Measurements from ENCODE around the gene LCN12. TPM values are rescaled to one million over a fixed set of nuclear protein-coding genes. Genes with fewer than 3 reads are reported as not detected.

LCN12 gene
- total and polyA plus RNA-seq, 4 donors: 0.71 to 3.3 (median 1.6) TPM; not detected in 1

DNA sequence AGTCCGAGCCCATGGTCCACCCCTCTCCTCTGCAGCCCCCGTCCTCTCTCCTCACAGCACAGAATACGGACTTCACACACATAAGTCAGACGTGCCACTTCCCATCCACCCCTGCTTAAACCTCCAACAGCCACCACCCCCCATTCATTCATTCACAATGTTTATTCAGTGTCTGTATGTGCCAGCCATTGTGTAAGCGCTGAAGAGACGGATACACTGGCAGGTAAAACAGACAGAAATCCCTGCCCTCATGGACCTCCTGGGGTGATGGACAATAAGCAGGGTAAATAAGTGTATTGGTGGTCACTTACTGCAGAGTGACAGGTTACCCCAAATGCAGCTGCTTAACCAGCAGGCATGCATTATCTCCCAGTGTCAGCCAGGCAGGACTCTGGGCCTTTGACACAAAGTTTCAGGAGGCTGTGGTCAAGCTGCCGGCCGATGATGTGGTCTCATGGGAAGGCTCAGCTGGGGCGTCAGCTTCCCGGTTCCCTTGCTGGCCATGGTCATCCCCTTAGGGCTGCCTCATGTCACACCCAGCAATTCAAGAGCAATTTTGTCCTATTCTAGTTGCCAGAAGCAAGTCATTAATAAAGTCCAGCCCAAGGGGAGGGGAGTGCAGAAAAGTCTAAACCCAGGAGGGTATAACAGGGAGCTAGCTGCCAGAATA, 38.3 kb downstream of the LCN12 start:
- 87 to 92% methylated on average over 10 of the region's 10 CpGs for WGBS, 2 donors
- Histone ChIP-seq H3K27ac (ENCODE audit: low read depth in 1 of 2, low read length in 2 of 2) (no peak overlapping the region), H3K36me3 (ENCODE audit: control insufficient read depth in 1 of 2, insufficient read depth in 2 of 2, low read length in 1 of 2) (no peaks in the 10 kb centered on the region), H3K9me3 (ENCODE audit: control insufficient read depth, low read length) (no peaks in the 10 kb centered on the region), H3K4me1 (ENCODE audit: control insufficient read depth in 1 of 2, insufficient read depth in 2 of 2, low read length in 2 of 2) (peaks cover 0 to 4% of the 10 kb centered on the region in 2 donors), H3K27me3 (ENCODE audit: control insufficient read depth in 1 of 2, insufficient read depth in 2 of 2, low read length in 1 of 2) (no peaks in the 10 kb centered on the region), H3K4me3 (ENCODE audit: low read length in 2 of 2) (no peak overlapping the region)
- DNase-seq: no peak
- ATAC-seq (ENCODE audit: low FRiP score): no peak
- intact Hi-C loops (cut with DNase I): loop anchor here (5.0 to 10.0 kb wide), 2 partner anchors 43 to 146 kb away; partner anchors contain the start of genes AJM1 (in 1 of the 2), C8G (in 1 of the 2) and PHPT1 (in 1 of the 2)

DNA sequence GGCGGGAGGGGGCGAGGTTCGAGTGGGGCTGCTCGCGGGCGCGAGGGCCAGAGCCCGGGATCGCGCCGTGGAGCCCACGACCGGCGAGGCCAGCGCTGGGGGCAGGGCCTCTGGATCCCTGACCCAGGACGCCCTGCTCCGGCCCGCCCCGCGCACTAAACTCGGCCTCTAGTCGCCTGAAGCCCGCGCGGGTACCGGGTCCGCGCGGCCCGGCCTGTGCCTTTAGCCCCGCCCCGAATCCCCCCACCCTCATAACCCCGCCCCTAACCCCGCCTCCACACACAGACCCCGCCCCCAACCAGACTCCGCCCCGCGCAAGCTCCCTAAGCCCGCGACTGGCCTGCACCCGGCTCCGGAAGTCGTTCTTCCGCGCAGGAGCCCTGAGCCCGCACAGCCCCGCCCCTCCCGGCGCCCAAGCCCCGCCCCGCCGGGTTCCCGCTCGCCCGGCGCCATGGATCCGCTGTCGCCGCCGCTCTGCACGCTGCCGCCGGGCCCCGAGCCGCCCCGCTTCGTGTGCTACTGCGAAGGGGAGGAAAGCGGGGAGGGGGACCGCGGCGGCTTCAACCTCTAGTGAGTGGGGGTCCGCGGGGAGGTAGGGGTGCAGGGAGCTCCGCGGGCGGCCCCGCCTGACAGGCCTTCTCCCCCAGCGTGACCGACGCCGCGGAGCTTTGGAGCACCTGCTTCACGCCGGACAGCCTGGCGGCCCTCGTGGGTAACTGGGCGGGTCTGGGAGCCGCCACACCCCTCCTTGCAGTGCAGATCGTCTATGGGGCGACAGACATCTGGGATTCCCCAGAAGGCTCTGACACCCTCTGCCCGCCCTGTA, 40.1 kb downstream of the LCN12 start, which contains the start of gene PAXX:
Gene PAXX (plus strand): TSS at position 430 of the 826 bp plus-strand sequence. CDS start 22 bp downstream, at position 452.
- Histone ChIP-seq H3K27ac (ENCODE audit: low read depth in 1 of 2, low read length in 2 of 2) (no peak within 1 kb of the TSS), H3K36me3 (ENCODE audit: control insufficient read depth in 1 of 2, insufficient read depth in 2 of 2, low read length in 1 of 2) (no peaks in the 10 kb centered on the region), H3K9me3 (ENCODE audit: control insufficient read depth, low read length) (no peaks in the 10 kb centered on the region), H3K27me3 (ENCODE audit: control insufficient read depth in 1 of 2, insufficient read depth in 2 of 2, low read length in 1 of 2) (no peaks in the 10 kb centered on the region), H3K4me3 (ENCODE audit: low read length in 2 of 2) (peak within 1 kb of the TSS; percentile 65 to 85), H3K4me1 (ENCODE audit: control insufficient read depth in 1 of 2, insufficient read depth in 2 of 2, low read length in 2 of 2) (peaks cover 0 to 4% of the 10 kb centered on the region in 2 donors)
- WGBS, 2 donors: 0 to 2% methylated on average over 54 to 92 of the region's 92 CpGs
- ATAC-seq (ENCODE audit: low FRiP score): peak; percentile 94
- peak; percentile 96 to 98 for DNase-seq
- intact Hi-C loops (cut with DNase I): loop anchor here (5.0 to 10.0 kb wide), 2 partner anchors 45 to 147 kb away; partner anchors contain the start of genes AJM1 (in 1 of the 2), C8G (in 1 of the 2) and PHPT1 (in 1 of the 2)

DNA sequence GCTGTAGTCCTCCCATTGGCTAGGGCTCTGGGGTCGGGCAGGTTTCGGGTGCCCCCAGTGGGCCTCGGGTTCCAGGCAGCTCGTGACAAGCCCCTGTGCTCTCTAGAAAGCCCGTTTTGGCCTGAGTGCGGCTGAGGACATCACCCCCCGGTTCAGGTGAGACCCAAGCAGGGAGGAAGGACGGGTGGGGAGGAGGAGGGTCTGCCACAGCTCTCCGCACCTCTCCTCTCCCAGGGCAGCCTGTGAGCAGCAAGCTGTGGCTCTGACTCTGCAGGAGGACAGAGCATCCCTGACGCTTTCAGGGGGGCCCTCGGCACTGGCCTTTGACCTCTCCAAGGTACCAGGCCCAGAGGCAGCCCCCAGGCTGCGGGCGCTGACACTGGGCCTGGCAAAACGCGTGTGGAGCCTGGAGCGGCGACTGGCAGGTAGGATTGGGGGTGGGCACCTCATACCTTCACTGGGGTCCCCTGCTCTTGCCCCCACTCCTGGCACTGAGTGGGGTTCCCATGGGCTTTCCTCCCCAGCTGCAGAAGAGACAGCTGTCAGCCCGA, 40.8 kb downstream of the LCN12 start:
- DNase-seq (no peak), ATAC-seq (ENCODE audit: low FRiP score) (no peak)
- H3K27me3 ChIP-seq (ENCODE audit: control insufficient read depth in 1 of 2, insufficient read depth in 2 of 2, low read length in 1 of 2): no peaks in the 10 kb centered on the region
- H3K4me3 ChIP-seq (ENCODE audit: low read length in 2 of 2): peak overlapping the region; percentile 65 to 85
- 38 to 45% methylated on average over 18 of the region's 18 CpGs for WGBS, 2 donors
- H3K4me1 ChIP-seq (ENCODE audit: control insufficient read depth in 1 of 2, insufficient read depth in 2 of 2, low read length in 2 of 2): peaks cover 0 to 4% of the 10 kb centered on the region in 2 donors
- no peaks in the 10 kb centered on the region for H3K36me3 ChIP-seq (ENCODE audit: control insufficient read depth in 1 of 2, insufficient read depth in 2 of 2, low read length in 1 of 2)
- no peak overlapping the region for H3K27ac ChIP-seq (ENCODE audit: low read depth in 1 of 2, low read length in 2 of 2)
- intact Hi-C loops (cut with DNase I): loop anchor here (5.0 to 10.0 kb wide), 2 partner anchors 46 to 148 kb away; partner anchors contain the start of genes AJM1 (in 1 of the 2), C8G (in 1 of the 2) and PHPT1 (in 1 of the 2)
- no peaks in the 10 kb centered on the region for H3K9me3 ChIP-seq (ENCODE audit: control insufficient read depth, low read length)

DNA sequence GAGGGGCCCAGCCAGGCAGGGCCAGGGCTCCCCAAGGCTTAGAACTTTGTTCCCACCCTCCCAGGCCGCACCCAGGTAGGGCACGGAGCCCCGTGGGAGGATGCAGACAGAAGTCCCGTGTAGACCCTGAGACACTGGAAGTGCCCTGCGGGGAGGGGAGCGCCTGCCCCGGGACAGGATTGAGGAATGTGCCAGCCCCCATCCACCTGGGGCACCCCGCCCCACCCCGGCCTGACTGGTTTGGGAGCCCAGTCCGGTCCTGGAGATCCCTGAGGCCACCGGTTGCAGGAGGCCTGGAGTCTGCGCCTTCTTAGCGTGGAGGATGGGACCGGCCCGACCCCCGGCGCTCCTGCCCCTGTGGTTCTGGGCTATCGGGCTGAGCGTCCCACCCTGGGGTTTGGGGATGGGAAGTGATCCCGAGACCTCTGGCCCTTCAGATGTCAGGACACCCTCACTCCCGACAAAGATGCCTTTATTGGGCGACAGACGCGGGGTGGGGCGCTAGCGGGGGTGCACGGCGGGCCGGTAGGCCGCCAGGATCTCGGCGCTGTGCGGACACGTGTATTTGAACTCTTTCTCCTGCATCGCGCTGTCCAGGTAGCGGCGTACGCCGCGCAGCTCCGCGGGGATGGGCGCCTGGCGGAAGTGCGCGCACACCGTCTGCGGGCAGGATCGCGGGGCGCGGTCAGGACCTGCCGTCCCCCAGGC, 42.3 kb downstream of the LCN12 start:
- intact Hi-C loops (cut with DNase I): loop anchor here (5.0 to 10.0 kb wide), 2 partner anchors 47 to 150 kb away; partner anchors contain the start of genes AJM1 (in 1 of the 2), C8G (in 1 of the 2) and PHPT1 (in 1 of the 2)
- Histone ChIP-seq H3K9me3 (ENCODE audit: control insufficient read depth, low read length) (no peaks in the 10 kb centered on the region), H3K36me3 (ENCODE audit: control insufficient read depth in 1 of 2, insufficient read depth in 2 of 2, low read length in 1 of 2) (no peaks in the 10 kb centered on the region), H3K27ac (ENCODE audit: low read depth in 1 of 2, low read length in 2 of 2) (no peak overlapping the region), H3K27me3 (ENCODE audit: control insufficient read depth in 1 of 2, insufficient read depth in 2 of 2, low read length in 1 of 2) (no peaks in the 10 kb centered on the region), H3K4me1 (ENCODE audit: control insufficient read depth in 1 of 2, insufficient read depth in 2 of 2, low read length in 2 of 2) (peaks cover 0 to 4% of the 10 kb centered on the region in 2 donors), H3K4me3 (ENCODE audit: low read length in 2 of 2) (no peak overlapping the region)
- DNase-seq: no peak
- ATAC-seq (ENCODE audit: low FRiP score): no peak
- 83 to 85% methylated on average over 50 to 54 of the region's 54 CpGs for WGBS, 2 donors

DNA sequence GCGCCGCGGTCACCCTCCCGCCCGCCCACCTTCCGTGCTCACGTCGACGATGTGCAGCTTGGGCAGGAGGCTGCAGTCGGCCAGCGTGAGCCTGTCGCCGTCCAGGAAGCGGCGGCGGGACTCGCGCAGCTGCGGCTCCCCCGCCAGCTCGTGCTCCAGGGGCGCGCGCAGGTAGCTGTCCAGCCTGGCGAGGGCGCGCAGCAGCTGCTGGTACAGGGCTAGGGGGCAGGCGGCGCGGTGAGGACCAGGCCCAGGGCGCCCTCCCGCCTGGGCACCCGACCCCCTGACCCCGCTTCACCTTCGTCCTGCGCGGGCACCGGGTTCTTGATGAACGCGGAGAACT, 42.8 kb downstream of the LCN12 start:
- Histone ChIP-seq H3K27ac (ENCODE audit: low read depth in 1 of 2, low read length in 2 of 2) (no peak overlapping the region), H3K9me3 (ENCODE audit: control insufficient read depth, low read length) (no peaks in the 10 kb centered on the region), H3K27me3 (ENCODE audit: control insufficient read depth in 1 of 2, insufficient read depth in 2 of 2, low read length in 1 of 2) (no peaks in the 10 kb centered on the region), H3K36me3 (ENCODE audit: control insufficient read depth in 1 of 2, insufficient read depth in 2 of 2, low read length in 1 of 2) (no peaks in the 10 kb centered on the region), H3K4me3 (ENCODE audit: low read length in 2 of 2) (no peak overlapping the region), H3K4me1 (ENCODE audit: control insufficient read depth in 1 of 2, insufficient read depth in 2 of 2, low read length in 2 of 2) (peaks cover 0 to 4% of the 10 kb centered on the region in 2 donors)
- 52 to 65% methylated on average over 34 to 40 of the region's 40 CpGs for WGBS, 2 donors
- intact Hi-C loops (cut with DNase I): loop anchor here (5.0 to 10.0 kb wide), 2 partner anchors 48 to 150 kb away; partner anchors contain the start of genes AJM1 (in 1 of the 2), C8G (in 1 of the 2) and PHPT1 (in 1 of the 2)
- DNase-seq (no peak), ATAC-seq (ENCODE audit: low FRiP score) (no peak)

DNA sequence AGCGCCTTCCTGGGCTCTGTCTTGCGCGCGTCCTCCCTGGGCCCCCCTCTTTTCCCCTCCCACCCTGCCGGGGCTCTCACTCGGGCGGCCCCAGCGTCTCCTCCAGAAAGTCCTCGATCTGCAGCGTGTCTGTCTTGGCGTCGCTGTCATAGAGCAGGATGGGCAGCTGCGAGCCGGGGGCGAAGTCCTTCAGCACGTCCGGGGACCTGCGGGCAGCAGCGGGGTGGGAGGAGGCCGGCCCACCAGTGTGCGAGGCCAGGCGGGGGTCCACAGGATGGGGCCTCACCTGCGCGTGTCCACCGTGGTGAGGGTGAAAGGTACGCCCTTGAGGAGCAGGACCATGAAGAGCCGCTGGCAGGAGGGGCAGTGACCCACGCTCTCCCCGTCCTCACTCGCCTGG, 43.3 kb downstream of the LCN12 start:
- DNase-seq (no peak), ATAC-seq (ENCODE audit: low FRiP score) (no peak)
- Histone ChIP-seq H3K27me3 (ENCODE audit: control insufficient read depth in 1 of 2, insufficient read depth in 2 of 2, low read length in 1 of 2) (no peaks in the 10 kb centered on the region), H3K4me1 (ENCODE audit: control insufficient read depth in 1 of 2, insufficient read depth in 2 of 2, low read length in 2 of 2) (peaks cover 0 to 4% of the 10 kb centered on the region in 2 donors), H3K36me3 (ENCODE audit: control insufficient read depth in 1 of 2, insufficient read depth in 2 of 2, low read length in 1 of 2) (no peaks in the 10 kb centered on the region), H3K9me3 (ENCODE audit: control insufficient read depth, low read length) (no peaks in the 10 kb centered on the region), H3K4me3 (ENCODE audit: low read length in 2 of 2) (no peak overlapping the region), H3K27ac (ENCODE audit: low read depth in 1 of 2, low read length in 2 of 2) (no peak overlapping the region)
- intact Hi-C loops (cut with DNase I): loop anchor here in 1 of 2 donors (10.0 kb wide), 1 partner anchor 151 kb away; the partner anchor contains the start of genes AJM1 and PHPT1
- WGBS, 2 donors: 4 to 10% methylated on average over 23 to 30 of the region's 30 CpGs

DNA sequence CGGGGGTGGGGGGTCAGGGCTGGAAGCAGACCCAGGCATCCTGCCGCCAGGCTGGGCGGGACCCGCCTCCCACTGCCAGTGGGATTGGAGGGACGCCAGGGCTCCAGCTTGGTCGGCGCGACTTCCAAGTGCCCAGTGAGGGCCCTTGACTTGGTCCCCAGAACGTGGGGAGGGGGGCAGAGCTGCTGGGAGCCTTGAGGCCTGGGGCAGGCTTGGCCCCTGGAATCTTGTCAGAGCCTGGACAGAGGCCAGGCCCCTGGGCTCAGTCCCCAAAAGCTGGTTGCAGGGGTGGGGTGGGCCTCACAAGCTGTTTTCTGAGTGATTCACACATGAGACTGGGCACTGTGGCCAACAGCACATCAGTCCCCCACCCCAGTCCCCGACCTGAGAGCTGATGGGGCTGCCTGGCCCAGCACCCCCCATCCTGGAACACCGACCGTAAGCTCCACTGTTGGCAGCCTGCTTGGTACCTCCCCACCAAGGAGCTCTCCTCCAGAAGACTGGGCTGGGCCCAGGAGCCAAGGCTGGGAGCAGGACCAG, 43.8 kb downstream of the LCN12 start:
- WGBS, 2 donors: 0 to 5% methylated on average over 12 of the region's 12 CpGs
- Histone ChIP-seq H3K36me3 (ENCODE audit: control insufficient read depth in 1 of 2, insufficient read depth in 2 of 2, low read length in 1 of 2) (no peaks in the 10 kb centered on the region), H3K9me3 (ENCODE audit: control insufficient read depth, low read length) (no peaks in the 10 kb centered on the region), H3K27me3 (ENCODE audit: control insufficient read depth in 1 of 2, insufficient read depth in 2 of 2, low read length in 1 of 2) (no peaks in the 10 kb centered on the region), H3K4me1 (ENCODE audit: control insufficient read depth in 1 of 2, insufficient read depth in 2 of 2, low read length in 2 of 2) (peaks cover 0 to 4% of the 10 kb centered on the region in 2 donors), H3K27ac (ENCODE audit: low read depth in 1 of 2, low read length in 2 of 2) (no peak overlapping the region), H3K4me3 (ENCODE audit: low read length in 2 of 2) (no peak overlapping the region)
- no peak for ATAC-seq (ENCODE audit: low FRiP score)
- intact Hi-C loops (cut with DNase I): loop anchor here in 1 of 2 donors (2.0 to 10.0 kb wide), 2 partner anchors 41 to 151 kb away; partner anchors contain the start of genes AJM1 and PHPT1
- peak in 1 of 2 donors; percentile 79 for DNase-seq

Data from aorta (tissue), 5 donors.